ENCODE measurements around the gene ITGA4.

ITGA4 gene

GRCh38 chr2:181459621-181460021 is 2.4 kb downstream of the ITGA4 start:
- DNase-seq: no peak

- no peak for DNase-seq
These were observed 4.1 kb downstream of the ITGA4 start for GRCh38 chr2:181461056-181461997.

- DNase-seq: no peak
These were observed 4.8 kb downstream of the ITGA4 start for GRCh38 chr2:181462033-181462432.

GRCh38 chr2:181463588-181463987 is 6.4 kb downstream of the ITGA4 start:
- no peak for DNase-seq

GRCh38 chr2:181464966-181465365 is 7.8 kb downstream of the ITGA4 start:
- DNase-seq: no peak

- DNase-seq: no peak
These were observed 8.6 kb downstream of the ITGA4 start for GRCh38 chr2:181465676-181466375.

GRCh38 chr2:181466661-181467576 is 9.7 kb downstream of the ITGA4 start:
- peak; percentile 86 for DNase-seq

- no peak for DNase-seq
These were observed 11.0 kb downstream of the ITGA4 start for GRCh38 chr2:181467966-181468707.

GRCh38 chr2:181468811-181469210 is 11.6 kb downstream of the ITGA4 start:
- no peak for DNase-seq

GRCh38 chr2:181471226-181471625 is 14.0 kb downstream of the ITGA4 start:
- DNase-seq: no peak

GRCh38 chr2:181471783-181472182 is 14.6 kb downstream of the ITGA4 start:
- no peak for DNase-seq

GRCh38 chr2:181472990-181473389 is 15.8 kb downstream of the ITGA4 start:
- no peak for DNase-seq

GRCh38 chr2:181474222-181474881 is 17.2 kb downstream of the ITGA4 start:
- no peak for DNase-seq

GRCh38 chr2:181483211-181483610 is 26.0 kb downstream of the ITGA4 start:
- no peak for DNase-seq

GRCh38 chr2:181483876-181484275 is 26.7 kb downstream of the ITGA4 start:
- DNase-seq: no peak

- DNase-seq: no peak
These were observed 27.9 kb downstream of the ITGA4 start for GRCh38 chr2:181484851-181485637.

GRCh38 chr2:181485638-181485946 is 28.4 kb downstream of the ITGA4 start:
- no peak for DNase-seq

- no peak for DNase-seq
These were observed 42.0 kb downstream of the ITGA4 start for GRCh38 chr2:181499231-181499630.

GRCh38 chr2:181500201-181500600 is 43.0 kb downstream of the ITGA4 start:
- DNase-seq: no peak

- no peak for DNase-seq
These were observed 58.5 kb downstream of the ITGA4 start for GRCh38 chr2:181515719-181516118.

- no peak for DNase-seq
These were observed 59.8 kb downstream of the ITGA4 start for GRCh38 chr2:181516992-181517391.
